Smooth muscle cell (in vitro differentiated cells): ENCODE results near the gene CDC14A. TPM values are rescaled to one million over a fixed set of nuclear protein-coding genes. Genes with fewer than 3 reads are reported as not detected.

ENCODE experiments used
- DNase-seq: peaks from one replicate; lab custom pipeline; 2025; ENCODE audit not compliant: unreplicated experiment; lab: John Stamatoyannopoulos, UW
- H2AFZ ChIP-seq: fragments of 200-600 bp; sonication (generic); 2 replicates; pipeline ENCODE4 v1.6.0; 2016; ENCODE audit warnings: antibody characterized with exemption, low read depth, mild to moderate bottlenecking
- H3F3A ChIP-seq: fragments of 200-600 bp; sonication (generic); 2 replicates; pipeline ENCODE4 v1.6.0; 2017; ENCODE audit warnings: antibody characterized with exemption, low read depth
- H3K27ac ChIP-seq: fragments of 200-600 bp; sonication (generic); 2 replicates; pipeline ENCODE4 v1.5.1; 2016; ENCODE audit warnings: low read depth, mild to moderate bottlenecking
- H3K27me3 ChIP-seq: fragments of 200-600 bp; sonication (generic); 2 replicates; pipeline ENCODE4 v1.6.1; 2016; ENCODE audit warnings: low read depth, mild to moderate bottlenecking
- H3K36me3 ChIP-seq: fragments of 200-600 bp; sonication (generic); 2 replicates; pipeline ENCODE4 v1.5.1; 2016; ENCODE audit warnings: low read depth
- H3K4me1 ChIP-seq: fragments of 200-600 bp; sonication (generic); 2 replicates; pipeline ENCODE4 v1.5.1; 2016; ENCODE audit warnings: low read depth
- H3K4me2 ChIP-seq: fragments of 200-600 bp; sonication (generic); 2 replicates; pipeline ENCODE4 v1.6.0; 2016; ENCODE audit warnings: mild to moderate bottlenecking
- H3K4me3 ChIP-seq: fragments of 200-600 bp; sonication (generic); 2 replicates; pipeline ENCODE4 v1.5.1; 2016; ENCODE audit warnings: mild to moderate bottlenecking
- H3K79me2 ChIP-seq: fragments of 200-600 bp; sonication (generic); 2 replicates; pipeline ENCODE4 v1.6.0; 2016; ENCODE audit warnings: low read depth, mild to moderate bottlenecking
- H3K9ac ChIP-seq: fragments of 200-600 bp; sonication (generic); 2 replicates; pipeline ENCODE4 v1.6.0; 2016; ENCODE audit warnings: low read depth
- H3K9me3 ChIP-seq: fragments of 200-600 bp; sonication (generic); replicated peaks from 2 replicates; pipeline ENCODE4 v1.5.1; 2016; ENCODE audit warnings: low read depth
- H4K20me1 ChIP-seq: fragments of 200-600 bp; sonication (generic); 2 replicates; pipeline ENCODE4 v1.6.0; 2016; ENCODE audit warnings: low read depth
- CTCF ChIP-seq: fragments of 200-600 bp; sonication (generic); IDR thresholded peaks from 2 replicates; pipeline ENCODE4 v1.5.1; 2017; ENCODE audit warnings: borderline replicate concordance, mild to moderate bottlenecking, antibody characterized with exemption; ENCODE audit not compliant: insufficient read depth, poor library complexity, severe bottlenecking
- WGBS: methylation state at CpG from one replicate; pipeline ENCODE4 v1.1.7; 2016; ENCODE audit warnings: low lambda C conversion rate; 5-methylcytosine and 5-hydroxymethylcytosine counted together
- polyA plus RNA-seq: library from polyadenylated mRNA; unstranded; fragments of >200 nt; fragmentation: Nextera tagmentation; extraction: Ambion mirVana; gene quantifications from 2 replicates; pipeline ENCODE4 v1.2.1, GENCODE V29; 2016
- total RNA-seq: library from RNA; depleted of rRNA; stranded (reverse); fragments of >200 nt; gene quantifications from 2 replicates; pipeline ENCODE4 v1.2.3, GENCODE V29; 2014

Gene CDC14A
- total and polyA plus RNA-seq, 2 experiments from 2014 or later: 2.8 to 15.9 TPM

- Histone ChIP-seq H2AFZ (no peak overlapping the region), H4K20me1 (no peaks in the 10 kb centered on the region), H3K4me1 (no peaks in the 10 kb centered on the region), H3K4me2 (no peak overlapping the region), H3K36me3 (no peaks in the 10 kb centered on the region), H3K4me3 (no peak overlapping the region), H3K9me3 (peaks cover 3% of the 10 kb centered on the region), H3K79me2 (no peaks in the 10 kb centered on the region), H3K27ac (no peak overlapping the region), H3K27me3 (no peaks in the 10 kb centered on the region), H3K9ac (no peak overlapping the region), H3F3A (no peaks in the 10 kb centered on the region)
- DNase-seq: no peak
- 97% methylated on average over 7 of the region's 7 CpGs for WGBS
- no peak for TF ChIP-seq CTCF
These were observed 31.2 kb upstream of the CDC14A start for GRCh38 chr1:100321100-100321493.

GRCh38 chr1:100321506-100321905, 30.8 kb upstream of the CDC14A start:
- Histone ChIP-seq H3K36me3 (no peaks in the 10 kb centered on the region), H2AFZ (no peak overlapping the region), H3K4me1 (no peaks in the 10 kb centered on the region), H3K27me3 (no peaks in the 10 kb centered on the region), H3F3A (no peaks in the 10 kb centered on the region), H3K4me2 (no peak overlapping the region), H4K20me1 (no peaks in the 10 kb centered on the region), H3K4me3 (no peak overlapping the region), H3K9me3 (peaks cover 3% of the 10 kb centered on the region), H3K79me2 (no peaks in the 10 kb centered on the region), H3K9ac (no peak overlapping the region), H3K27ac (no peak overlapping the region)
- no peak for DNase-seq
- no peak for TF ChIP-seq CTCF
- WGBS: 92% methylated on average over 8 of the region's 8 CpGs

DNA sequence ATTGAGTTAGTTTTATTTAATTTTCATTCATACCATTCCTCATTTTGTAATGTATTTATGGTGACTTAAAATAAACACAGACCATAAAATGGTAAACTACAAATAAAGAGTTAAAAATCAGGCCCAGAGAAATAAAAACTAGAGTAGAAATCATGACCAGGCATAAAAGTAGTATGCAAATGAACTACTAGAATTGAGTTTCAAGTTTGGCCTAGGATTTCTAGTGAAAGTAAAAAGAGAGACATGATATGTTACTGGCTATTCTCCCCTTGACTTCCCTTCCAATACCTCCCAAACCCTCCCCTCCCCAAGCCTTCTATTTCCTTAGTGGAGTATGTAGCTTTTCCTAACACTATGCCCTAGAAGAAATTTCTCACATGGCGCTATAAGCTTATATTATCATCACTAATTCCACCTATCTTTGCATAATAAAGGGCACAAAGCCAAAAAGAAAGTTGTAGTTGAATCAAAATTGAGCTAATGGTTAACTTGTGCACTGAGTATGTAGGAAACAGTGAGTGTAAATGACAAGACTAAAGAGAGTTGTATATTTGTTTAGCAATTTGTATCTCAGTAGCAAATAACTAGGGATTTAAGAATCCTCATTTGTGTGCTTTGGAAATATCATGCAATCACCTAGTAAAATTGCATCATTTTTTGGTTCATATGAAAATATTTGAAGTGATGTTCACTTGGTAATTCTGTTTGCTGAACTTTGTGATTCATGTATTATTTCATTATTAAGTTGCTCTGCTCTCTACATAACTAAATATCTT, 29.7 kb upstream of the CDC14A start:
- Histone ChIP-seq H3K4me3 (no peak overlapping the region), H3K9me3 (no peaks in the 10 kb centered on the region), H3K36me3 (no peaks in the 10 kb centered on the region), H3F3A (no peaks in the 10 kb centered on the region), H2AFZ (peak overlapping the region; percentile 46), H3K27ac (peak overlapping the region; percentile 52), H3K79me2 (no peaks in the 10 kb centered on the region), H3K4me2 (peak overlapping the region; percentile 27), H4K20me1 (no peaks in the 10 kb centered on the region), H3K9ac (no peak overlapping the region), H3K4me1 (no peaks in the 10 kb centered on the region), H3K27me3 (no peaks in the 10 kb centered on the region)
- 70% methylated on average over 1 of the region's 1 CpG for WGBS
- DNase-seq: no peak
- TF ChIP-seq CTCF: no peak
